Mesenteric fat pad (tissue), 1 donor: ENCODE measurements around the gene STKLD1. TPM values are rescaled to one million over a fixed set of nuclear protein-coding genes. Genes with fewer than 3 reads are reported as not detected.
"Not testable (repeated sequence)": the region's sequence is repeated elsewhere in the genome, so short reads cannot be mapped to it uniquely, and the experiment has no call there.

Experiments used
- DNase-seq: peaks from one replicate; pipeline ENCODE4 v3.0.0-alpha.2; 2020; ENCODE audit warnings: low spot score
- total RNA-seq: library from RNA; stranded (reverse); fragmentation: NEBNext Ultra II Directional; extraction: Animal tissue kit (Norgen Biotek cat#: 25700); gene quantifications from one replicate; pipeline ENCODE4 v1.2.1, GENCODE V29; 2021
- donor health status: DM: yes; HTN: yes; CAD: no.

The STKLD1 gene
- total RNA-seq, 1 donor from 2014 or later = not detected

GRCh38 chr9:133436681-133437080 is 60.5 kb downstream of the STKLD1 start:
- no peak for DNase-seq

- DNase-seq = no peak
Observed at GRCh38 chr9:133437753-133438531, 61.8 kb downstream of the STKLD1 start.

- no peak for DNase-seq
Observed at GRCh38 chr9:133439337-133439736, 63.2 kb downstream of the STKLD1 start.

GRCh38 chr9:133440874-133441273 is 64.7 kb downstream of the STKLD1 start:
- DNase-seq = no peak

- DNase-seq = no peak
Observed at GRCh38 chr9:133441571-133441970, 65.4 kb downstream of the STKLD1 start.

- no peak for DNase-seq
Observed at GRCh38 chr9:133443248-133443647, 67.1 kb downstream of the STKLD1 start.

GRCh38 chr9:133443982-133444381 is 67.8 kb downstream of the STKLD1 start:
- no peak for DNase-seq

GRCh38 chr9:133445293-133445969 is 69.3 kb downstream of the STKLD1 start:
- no peak for DNase-seq

GRCh38 chr9:133448487-133448972 is 72.4 kb downstream of the STKLD1 start:
- no peak for DNase-seq

GRCh38 chr9:133449760-133450159 is 73.6 kb downstream of the STKLD1 start:
- DNase-seq = no peak

GRCh38 chr9:133451865-133452264 is 75.7 kb downstream of the STKLD1 start:
- DNase-seq = not testable (repeated sequence)

- no peak for DNase-seq
Observed at GRCh38 chr9:133452562-133452961, 76.4 kb downstream of the STKLD1 start.

- no peak for DNase-seq
Observed at GRCh38 chr9:133453651-133454050, 77.5 kb downstream of the STKLD1 start.

- no peak for DNase-seq
Observed at GRCh38 chr9:133454325-133454724, 78.2 kb downstream of the STKLD1 start.

GRCh38 chr9:133454943-133455673 is 78.9 kb downstream of the STKLD1 start:
- no peak for DNase-seq

Other genes with a start within 250 kb of the STKLD1 start
- gene GBGT1, start 212.5 kb upstream of the STKLD1 start, total RNA-seq = 25.1 TPM
- gene OBP2B, start 167.1 kb upstream of the STKLD1 start, total RNA-seq = not detected
- gene ABO, start 101.2 kb upstream of the STKLD1 start, total RNA-seq = 2.3 TPM
- gene SURF6, start 40.2 kb upstream of the STKLD1 start, total RNA-seq = 15.8 TPM
- gene MED22, start 28.2 kb upstream of the STKLD1 start, total RNA-seq = 25.6 TPM
- 1,535 TPM for gene RPL7A, start 28.1 kb upstream of the STKLD1 start, total RNA-seq
- gene SURF1, start 19.9 kb upstream of the STKLD1 start, total RNA-seq = 30.8 TPM
- 13.5 TPM for gene SURF2, start 19.8 kb upstream of the STKLD1 start, total RNA-seq
- 211 TPM for gene SURF4, start 306 bp upstream of the STKLD1 start, total RNA-seq
- gene REXO4, start 41.6 kb downstream of the STKLD1 start, total RNA-seq = 13.1 TPM
- gene ADAMTS13, start 46.0 kb downstream of the STKLD1 start, total RNA-seq = 0.64 TPM
- gene CACFD1, start 83.6 kb downstream of the STKLD1 start, total RNA-seq = 9.3 TPM
- gene SLC2A6, start 102.7 kb downstream of the STKLD1 start, total RNA-seq = 3.9 TPM
- not detected for gene MYMK, start 148.6 kb downstream of the STKLD1 start, total RNA-seq
- gene ADAMTSL2, start 158.3 kb downstream of the STKLD1 start, total RNA-seq = 2.5 TPM
- not detected for gene FAM163B, start 233.0 kb downstream of the STKLD1 start, total RNA-seq